VCaP (cell line): ENCODE data around the gene DLG3.

Experiments
- H3K27ac ChIP-seq: fragments of 450-650 bp; 2 replicates; pipeline ENCODE4 v1.5.1; 2017
- TF ChIP-seq, protein P1 (sequence below): fragments of 450-650 bp; conservative IDR thresholded peaks from 2 replicates; pipeline ENCODE4 v1.5.1; 2017; ENCODE audit warnings: mild to moderate bottlenecking, moderate library complexity

The DLG3 gene

DNA sequence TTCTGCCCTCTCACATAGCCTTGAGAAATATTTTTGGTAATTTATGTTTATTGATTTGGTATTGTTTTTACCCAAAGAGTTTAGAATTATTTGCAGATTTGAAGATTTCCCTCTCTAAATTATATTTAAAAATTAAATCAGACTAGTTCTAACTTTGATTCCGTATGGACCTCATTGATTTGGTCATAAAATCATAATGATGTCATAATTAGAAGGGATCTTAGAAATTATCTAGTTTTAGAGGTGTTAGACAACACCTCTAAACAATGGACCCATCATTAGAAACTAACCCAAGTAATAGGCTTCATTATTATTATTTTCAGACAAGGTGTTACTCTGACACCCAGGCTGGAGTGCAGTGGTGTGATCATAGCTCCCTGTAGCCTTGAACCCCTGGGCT is 24.1 kb downstream of the DLG3 start:
- no peak overlapping the region for H3K27ac ChIP-seq
- TF ChIP-seq, protein P1, sequence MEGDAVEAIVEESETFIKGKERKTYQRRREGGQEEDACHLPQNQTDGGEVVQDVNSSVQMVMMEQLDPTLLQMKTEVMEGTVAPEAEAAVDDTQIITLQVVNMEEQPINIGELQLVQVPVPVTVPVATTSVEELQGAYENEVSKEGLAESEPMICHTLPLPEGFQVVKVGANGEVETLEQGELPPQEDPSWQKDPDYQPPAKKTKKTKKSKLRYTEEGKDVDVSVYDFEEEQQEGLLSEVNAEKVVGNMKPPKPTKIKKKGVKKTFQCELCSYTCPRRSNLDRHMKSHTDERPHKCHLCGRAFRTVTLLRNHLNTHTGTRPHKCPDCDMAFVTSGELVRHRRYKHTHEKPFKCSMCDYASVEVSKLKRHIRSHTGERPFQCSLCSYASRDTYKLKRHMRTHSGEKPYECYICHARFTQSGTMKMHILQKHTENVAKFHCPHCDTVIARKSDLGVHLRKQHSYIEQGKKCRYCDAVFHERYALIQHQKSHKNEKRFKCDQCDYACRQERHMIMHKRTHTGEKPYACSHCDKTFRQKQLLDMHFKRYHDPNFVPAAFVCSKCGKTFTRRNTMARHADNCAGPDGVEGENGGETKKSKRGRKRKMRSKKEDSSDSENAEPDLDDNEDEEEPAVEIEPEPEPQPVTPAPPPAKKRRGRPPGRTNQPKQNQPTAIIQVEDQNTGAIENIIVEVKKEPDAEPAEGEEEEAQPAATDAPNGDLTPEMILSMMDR = no peak

GRCh38 chrX:70470850-70471289 is 26.2 kb downstream of the DLG3 start:
- TF ChIP-seq, protein P1 = no peak
- H3K27ac ChIP-seq = no peak overlapping the region

DNA sequence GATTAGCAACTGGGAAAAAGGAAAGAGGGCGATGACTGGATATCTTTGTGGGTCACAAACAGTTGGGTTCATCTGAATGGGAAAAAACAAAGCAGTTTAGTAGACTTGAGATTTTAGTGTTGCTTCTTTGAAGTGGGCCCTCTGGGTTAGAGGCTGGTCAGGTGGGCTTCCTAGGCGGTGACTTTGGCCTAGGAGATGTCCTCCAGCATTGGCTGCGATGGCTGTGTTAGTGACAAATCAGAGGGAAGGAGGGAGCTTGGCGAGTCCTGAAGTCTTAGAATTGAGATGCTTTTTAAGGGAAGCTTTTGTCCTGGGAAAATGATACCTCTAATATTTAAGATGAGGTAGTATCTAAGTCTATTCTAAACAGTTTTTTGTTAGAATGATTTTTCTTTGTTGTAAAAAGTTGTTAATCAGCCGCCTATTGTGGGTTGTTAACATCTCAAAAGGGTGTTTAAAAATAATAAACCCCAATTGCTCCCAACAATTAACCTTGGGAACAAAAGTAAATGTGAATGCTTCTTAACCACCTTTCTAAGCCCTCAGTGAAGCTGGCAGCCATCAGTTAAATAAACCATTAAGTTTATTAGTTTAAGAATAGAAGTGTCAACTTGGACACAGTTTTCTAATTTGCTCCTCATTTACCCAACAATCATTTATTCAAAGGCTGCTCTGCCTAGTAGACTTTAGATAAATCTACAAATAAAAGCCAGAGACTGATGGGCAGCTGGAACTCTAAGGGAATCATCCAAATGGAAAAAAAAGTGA is 31.7 kb downstream of the DLG3 start:
- TF ChIP-seq, protein P1 = no peak
- no peak overlapping the region for H3K27ac ChIP-seq

DNA sequence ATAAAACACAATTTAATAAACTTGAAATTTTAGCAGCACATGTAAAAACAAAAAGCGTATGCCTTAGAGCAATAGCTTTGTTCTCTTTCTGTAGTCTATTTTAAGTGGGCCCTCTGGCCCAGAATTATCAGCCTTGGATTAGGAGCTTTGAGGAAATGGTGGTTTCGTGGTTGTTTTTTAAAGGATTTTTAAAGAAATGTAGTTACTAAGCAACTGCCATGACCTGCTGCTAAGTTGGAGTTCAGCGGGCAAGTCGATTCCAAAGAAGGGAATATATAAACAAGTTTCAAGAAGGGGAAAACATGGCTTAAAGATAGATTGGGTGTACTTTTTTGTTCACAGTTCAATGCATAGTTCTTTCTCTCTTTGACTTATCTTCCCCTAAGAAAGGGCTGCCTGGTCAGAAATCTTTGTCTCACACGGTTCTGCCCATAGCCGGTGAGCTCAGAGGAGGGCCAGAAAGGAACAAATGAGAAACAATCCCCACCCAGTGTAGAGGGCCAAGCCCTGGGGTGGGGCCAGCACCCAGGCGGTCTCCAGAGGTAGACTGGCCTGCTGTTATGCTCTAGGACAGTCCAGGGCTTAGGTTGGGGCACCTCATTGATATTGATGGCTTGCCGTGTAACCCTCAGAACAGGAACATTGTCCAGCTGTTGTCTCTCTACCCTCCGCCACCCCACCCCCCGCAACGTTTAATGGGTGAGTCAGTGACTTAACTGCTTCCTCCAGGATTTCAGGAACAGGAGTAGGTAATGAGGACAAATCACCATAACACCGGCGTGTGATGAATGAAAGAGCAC is 32.5 kb downstream of the DLG3 start:
- TF ChIP-seq, protein P1 = no peak
- H3K27ac ChIP-seq = peak overlapping the region; percentile 45; the same call in 1 of the 2 replicates

DNA sequence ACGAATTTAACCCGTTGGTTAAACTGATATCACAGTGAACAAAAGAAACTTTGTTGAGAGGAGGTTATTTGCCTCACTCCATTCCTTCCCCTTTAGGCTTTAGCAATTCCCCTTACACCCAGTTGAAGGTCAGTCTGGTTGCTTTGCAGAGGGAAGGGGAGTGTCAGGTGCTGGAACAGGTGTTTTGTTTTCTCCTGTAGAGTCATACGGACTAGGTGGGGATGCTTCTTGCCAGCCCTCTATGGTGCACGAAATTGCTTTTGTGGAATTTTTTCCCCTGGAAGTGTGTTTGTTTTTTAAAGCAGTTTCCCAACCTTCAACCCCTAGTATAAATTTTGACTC is 33.1 kb downstream of the DLG3 start:
- TF ChIP-seq, protein P1 = no peak
- peak overlapping the region; percentile 45 for H3K27ac ChIP-seq

- TF ChIP-seq, protein P1 = no peak
- H3K27ac ChIP-seq = peak overlapping the region; percentile 45
These were observed 34.1 kb downstream of the DLG3 start for GRCh38 chrX:70478526-70479245.
